ENCODE measurements around the gene SFXN5.

The SFXN5 gene

DNA sequence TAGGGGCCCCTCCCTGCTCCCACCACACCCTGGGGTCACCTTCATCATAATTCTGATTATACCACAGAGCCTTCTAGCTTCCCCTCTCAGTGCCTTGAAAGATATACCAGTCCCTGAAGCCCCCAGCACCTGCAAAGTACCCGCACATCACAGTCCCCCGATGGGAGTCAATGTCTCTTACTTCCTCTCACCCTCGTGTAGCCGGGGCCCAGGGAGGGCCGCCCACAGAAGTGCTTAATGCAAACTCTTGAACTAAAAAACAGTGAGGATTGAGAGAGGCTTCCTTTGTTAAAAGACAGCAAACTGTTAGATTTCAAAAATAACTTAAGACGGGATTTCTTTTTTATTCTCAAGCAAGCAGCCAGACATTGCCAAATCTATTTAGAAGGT, 76.5 kb downstream of the SFXN5 start:
- no peak for TF ChIP-seq JUND (IDR thresholded peaks at IDR 0.05; ENCODE audit: low read depth)
- DNase-seq (ENCODE audit: low read depth in 1 of 2, low spot score in 1 of 2) = no peak
- in situ Hi-C loops (cut with HindIII; ENCODE audit: low pct_unique_long_range_greater_than_20kb, low sequenced_read_pairs) = no loop called here

DNA sequence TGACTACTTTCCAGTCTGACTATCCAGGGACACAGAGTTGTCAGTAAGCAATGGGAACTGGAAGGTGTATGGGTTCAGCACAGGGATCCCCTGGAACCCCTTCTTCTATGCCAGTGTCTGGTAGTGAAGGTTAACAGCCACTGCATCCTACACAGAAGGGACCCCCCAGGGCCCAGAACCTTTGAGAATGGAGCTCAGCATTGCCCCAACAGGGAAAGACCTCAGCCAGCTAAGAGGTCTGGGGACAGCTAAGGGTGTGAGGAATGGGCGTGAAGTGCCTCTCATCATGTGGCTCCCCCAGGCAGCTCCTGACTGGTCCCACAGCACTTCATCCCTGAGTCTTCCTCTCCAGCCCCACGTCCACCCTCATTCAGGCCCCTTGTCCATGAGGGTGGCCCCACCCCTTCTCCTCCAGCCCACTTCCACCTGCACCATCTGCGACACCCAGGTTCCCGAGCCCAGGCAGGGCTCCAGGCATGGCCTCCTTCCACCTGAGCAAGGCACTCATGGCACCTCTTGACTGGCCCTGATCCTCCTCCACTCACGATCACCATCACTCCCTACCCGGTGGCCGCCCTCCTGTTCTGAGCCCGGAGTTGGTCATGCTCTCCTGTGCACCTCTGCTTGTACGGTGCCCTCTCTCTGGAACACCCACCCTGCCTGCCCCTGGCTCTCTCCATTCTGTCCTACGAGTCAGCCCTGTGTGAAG, 77.1 kb downstream of the SFXN5 start:
- no peak for TF ChIP-seq JUND (IDR thresholded peaks at IDR 0.05; ENCODE audit: low read depth)
- in situ Hi-C loops (cut with HindIII; ENCODE audit: low pct_unique_long_range_greater_than_20kb, low sequenced_read_pairs) = no loop called here
- no peak for DNase-seq (ENCODE audit: low read depth in 1 of 2, low spot score in 1 of 2)

DNA sequence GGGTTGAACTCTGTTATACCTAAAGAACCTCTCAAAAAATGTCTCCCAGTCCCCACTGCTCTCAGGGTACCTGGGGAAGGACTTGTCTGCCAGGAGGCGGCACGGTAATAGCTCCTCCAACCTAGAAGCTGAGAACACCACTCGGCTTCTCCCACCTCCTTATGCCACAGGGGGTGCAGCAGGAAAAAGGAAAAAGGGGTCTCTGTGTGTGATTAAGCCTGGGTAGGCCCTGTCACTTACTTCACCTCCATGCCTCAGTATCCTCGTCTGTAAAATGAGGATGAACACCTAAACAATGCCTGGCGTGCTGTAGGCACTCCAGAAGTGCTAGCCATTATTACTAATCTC, 77.6 kb downstream of the SFXN5 start:
- no peak for TF ChIP-seq JUND (IDR thresholded peaks at IDR 0.05; ENCODE audit: low read depth)
- no peak for DNase-seq (ENCODE audit: low read depth in 1 of 2, low spot score in 1 of 2)
- in situ Hi-C loops (cut with HindIII; ENCODE audit: low pct_unique_long_range_greater_than_20kb, low sequenced_read_pairs) = no loop called here

DNA sequence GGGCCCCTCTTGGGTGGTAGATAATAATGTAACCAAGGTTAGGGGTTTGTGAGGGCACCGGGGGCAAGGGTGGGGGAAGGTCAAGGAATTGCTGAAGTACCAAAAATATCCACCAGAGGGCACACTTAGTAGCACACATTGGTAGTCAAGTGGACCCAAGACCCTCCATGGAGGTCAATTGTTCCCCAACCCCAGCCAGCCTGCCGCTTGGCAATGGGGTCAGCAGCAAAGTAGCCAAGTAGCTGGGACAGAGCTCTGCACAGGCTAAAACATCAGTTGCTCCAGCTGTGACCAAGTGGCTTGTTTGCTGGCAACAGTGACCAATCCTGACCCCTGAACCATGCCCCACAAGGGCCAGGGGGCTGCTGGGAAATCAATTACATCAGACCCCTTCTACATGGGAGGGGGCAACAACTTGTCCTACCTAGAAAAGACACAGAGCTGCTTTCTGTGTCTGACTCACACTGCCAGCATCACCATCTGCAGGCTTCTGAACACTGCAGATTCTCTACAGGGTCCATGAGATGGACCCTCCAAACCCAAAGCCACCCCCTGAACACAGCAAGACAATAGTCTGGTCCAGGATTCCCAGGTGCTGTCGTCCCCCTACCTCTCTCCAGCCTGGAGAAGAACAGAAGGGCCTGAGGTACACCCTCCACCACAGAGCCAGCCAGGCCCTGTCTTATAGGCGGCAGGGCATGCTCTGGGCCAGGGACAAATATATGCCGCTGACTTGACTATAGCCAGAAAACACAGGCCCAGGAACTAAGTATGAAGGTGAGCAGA, 78.2 kb downstream of the SFXN5 start:
- peak; percentile 35 to 37 for DNase-seq (ENCODE audit: low read depth in 1 of 2, low spot score in 1 of 2)
- TF ChIP-seq JUND (IDR thresholded peaks at IDR 0.05; ENCODE audit: low read depth) = no peak
- in situ Hi-C loops (cut with HindIII; ENCODE audit: low pct_unique_long_range_greater_than_20kb, low sequenced_read_pairs) = no loop called here

DNA sequence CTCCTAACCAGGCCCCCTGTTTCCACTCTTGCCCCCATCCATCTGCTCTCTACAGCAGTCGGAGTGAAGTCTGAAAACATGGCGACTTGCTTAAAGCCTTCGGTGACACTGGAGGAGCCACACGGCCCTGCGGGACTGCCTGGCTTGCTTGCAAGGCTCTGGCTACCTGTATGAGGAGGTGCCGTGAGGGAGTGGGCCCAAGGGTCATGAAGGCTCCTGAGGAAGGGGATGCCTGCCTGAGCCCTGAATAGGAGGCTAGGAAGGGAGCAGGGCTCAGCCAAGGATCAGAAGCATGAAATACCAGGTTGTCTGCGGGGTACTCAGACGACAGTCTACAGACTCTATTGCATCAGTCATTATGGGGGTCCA, 78.8 kb downstream of the SFXN5 start:
- TF ChIP-seq JUND (IDR thresholded peaks at IDR 0.05; ENCODE audit: low read depth) = no peak
- in situ Hi-C loops (cut with HindIII; ENCODE audit: low pct_unique_long_range_greater_than_20kb, low sequenced_read_pairs) = no loop called here
- no peak for DNase-seq (ENCODE audit: low read depth in 1 of 2, low spot score in 1 of 2)

DNA sequence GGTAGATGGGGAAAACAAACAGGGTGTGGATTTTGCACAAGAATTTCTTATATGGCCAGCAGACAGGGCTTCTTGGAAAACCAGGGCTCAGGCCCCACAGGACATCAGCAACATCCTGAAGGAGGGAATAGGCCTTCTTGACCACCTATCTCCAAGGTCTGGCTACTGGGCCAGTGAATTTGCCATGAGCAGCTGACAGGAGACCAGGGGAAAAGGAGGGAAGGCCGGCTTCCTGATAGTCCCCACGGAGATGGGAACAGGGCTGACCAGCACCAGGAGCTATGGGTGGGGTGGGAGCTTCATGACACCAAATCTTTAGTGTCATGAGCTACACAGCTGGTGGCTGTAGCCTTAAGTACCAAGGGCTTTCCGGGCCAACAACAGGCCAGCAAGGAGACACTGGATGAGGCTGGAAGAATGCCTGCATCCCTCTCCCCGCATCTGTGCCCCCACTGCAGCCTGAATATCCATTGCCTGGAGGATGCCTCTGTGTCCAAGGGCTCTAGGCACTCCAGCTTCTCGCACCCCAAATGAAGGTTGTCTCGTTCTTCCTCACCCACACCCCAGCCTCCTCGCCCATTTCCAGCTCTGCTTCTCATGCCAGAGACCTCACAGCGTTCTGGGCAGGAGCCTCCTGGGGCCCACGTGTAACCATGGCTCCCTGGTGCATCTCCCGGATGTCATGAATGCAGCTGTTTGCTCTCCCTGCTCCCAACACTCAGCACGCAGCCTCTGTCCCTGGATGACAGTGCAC, 79.4 kb downstream of the SFXN5 start:
- no peak for TF ChIP-seq JUND (IDR thresholded peaks at IDR 0.05; ENCODE audit: low read depth)
- in situ Hi-C loops (cut with HindIII; ENCODE audit: low pct_unique_long_range_greater_than_20kb, low sequenced_read_pairs) = no loop called here

DNA sequence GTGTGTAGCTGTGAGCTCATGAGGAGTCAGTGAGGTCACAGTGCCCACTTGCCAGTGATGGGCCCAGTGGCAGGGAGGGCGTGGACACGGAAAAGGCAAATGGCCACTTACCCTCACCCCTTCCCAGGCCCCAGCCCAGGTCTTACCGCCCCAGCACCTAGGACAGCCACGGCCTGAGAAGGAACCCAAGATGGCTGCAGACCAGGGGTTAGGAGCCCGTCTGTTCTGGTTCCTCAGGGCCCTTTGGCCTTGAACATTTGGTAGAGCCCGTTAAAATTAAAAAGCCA, 80.1 kb downstream of the SFXN5 start:
- in situ Hi-C loops (cut with HindIII; ENCODE audit: low pct_unique_long_range_greater_than_20kb, low sequenced_read_pairs) = no loop called here
- no peak for TF ChIP-seq JUND (IDR thresholded peaks at IDR 0.05; ENCODE audit: low read depth)
- DNase-seq (ENCODE audit: low read depth in 1 of 2, low spot score in 1 of 2) = no peak

More for the DNA sequence above, 79.4 kb downstream of the SFXN5 start:
- no peak for DNase-seq (ENCODE audit: low read depth in 1 of 2, low spot score in 1 of 2)

DNA sequence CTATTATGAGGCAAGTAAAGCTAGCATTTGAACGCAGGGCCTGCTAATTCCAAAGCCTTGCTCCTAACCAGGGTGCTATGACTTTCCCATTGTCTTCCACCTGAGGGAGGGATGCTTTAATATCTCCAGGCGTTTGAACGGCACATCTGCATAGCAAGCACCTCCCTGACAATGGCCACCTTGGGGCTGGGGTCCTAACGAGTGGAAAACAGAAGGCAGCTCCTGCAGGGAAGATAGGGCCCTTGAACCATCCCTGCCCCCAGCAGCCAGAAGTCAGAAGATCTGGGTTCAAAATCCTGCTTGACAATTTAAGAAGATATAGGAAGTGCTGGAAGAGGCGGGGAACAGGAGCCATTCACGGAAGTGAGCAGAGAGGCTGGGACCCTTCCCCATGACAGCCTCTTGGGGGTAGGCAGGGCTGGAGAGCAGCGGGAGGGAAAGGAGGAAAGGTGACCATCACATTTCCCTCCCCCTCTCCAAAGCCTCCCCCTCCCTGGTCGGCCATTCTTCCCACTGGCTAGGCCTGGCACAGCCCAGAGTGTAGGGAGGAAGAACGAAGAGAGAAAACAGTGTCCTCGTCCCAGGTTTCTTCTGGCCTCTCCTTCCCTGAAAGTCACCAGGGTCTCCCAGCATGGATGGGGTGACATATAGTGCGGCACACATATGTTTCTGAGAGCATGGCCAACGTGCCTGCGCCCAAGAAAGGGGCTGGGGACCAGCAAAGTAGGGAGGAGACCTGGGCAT, 80.6 kb downstream of the SFXN5 start:
- in situ Hi-C loops (cut with HindIII; ENCODE audit: low pct_unique_long_range_greater_than_20kb, low sequenced_read_pairs) = no loop called here
- DNase-seq (ENCODE audit: low read depth in 1 of 2, low spot score in 1 of 2) = no peak
- no peak for TF ChIP-seq JUND (IDR thresholded peaks at IDR 0.05; ENCODE audit: low read depth)

DNA sequence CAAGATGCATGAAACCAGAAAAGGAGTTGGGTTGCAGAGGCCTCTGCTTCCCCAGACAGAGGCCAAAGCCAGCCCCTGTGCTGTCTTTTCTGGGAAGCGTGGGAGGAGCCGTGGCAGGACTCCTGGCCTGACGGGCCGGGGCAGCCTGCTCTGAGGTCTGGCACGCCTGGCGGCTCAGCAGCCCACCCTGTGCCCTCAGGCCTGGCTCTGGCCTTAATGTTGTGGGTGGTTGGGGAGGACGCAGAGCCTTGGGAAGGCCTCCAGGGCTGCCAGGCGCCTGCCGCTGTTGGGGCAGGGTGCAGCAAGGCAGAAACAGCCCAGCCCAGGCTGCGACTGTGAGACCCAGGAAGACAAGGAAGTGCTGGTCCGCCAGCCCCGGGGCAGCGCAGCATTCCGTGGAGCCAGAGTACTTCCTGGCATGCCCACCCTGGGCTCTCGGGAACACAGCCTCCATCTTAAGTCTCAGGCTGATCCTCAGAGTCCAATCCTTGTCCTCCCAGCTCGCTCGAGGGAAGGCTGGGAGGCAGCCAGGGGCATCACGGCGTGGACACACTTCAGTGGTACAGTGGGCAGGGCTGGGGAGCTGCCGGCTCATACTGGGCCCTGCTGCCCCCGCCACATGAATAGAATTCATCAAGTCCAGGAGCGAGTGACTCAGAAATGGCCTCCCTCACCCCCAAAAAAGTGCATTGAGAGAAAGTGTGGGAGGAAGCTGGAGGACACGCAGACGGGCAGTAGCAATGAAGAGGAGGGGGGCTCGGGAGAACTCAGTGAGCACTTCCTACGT, 81.5 kb downstream of the SFXN5 start:
- in situ Hi-C loops (cut with HindIII; ENCODE audit: low pct_unique_long_range_greater_than_20kb, low sequenced_read_pairs) = no loop called here
- no peak for DNase-seq (ENCODE audit: low read depth in 1 of 2, low spot score in 1 of 2)
- no peak for TF ChIP-seq JUND (IDR thresholded peaks at IDR 0.05; ENCODE audit: low read depth)

DNA sequence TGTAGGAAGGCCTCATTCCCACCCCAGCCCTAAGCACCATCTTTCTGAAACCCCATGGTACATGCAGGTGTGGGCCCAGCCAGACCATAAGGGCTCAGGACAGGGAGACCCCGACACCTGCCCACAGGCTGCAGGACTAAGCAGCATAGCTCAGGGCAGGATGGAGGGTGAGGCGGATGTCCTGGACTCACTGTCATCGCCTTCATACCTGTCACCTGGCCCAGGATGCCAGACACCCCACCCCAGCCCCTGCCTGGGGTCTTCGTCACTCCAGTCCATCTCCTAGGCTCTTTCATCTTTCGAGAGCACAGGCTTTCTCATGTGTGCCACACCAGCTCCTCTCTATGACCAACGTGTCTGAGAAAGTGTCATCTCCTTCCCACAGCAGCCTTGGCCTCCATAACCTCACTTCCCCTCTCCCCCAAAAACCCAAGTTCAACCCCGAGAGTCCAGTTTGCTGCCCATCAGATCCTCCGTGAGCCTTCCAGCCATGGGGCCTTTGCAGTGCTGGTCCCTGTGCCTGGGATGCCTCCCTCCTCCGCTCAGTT, 82.7 kb downstream of the SFXN5 start:
- TF ChIP-seq JUND (IDR thresholded peaks at IDR 0.05; ENCODE audit: low read depth) = no peak
- in situ Hi-C loops (cut with HindIII; ENCODE audit: low pct_unique_long_range_greater_than_20kb, low sequenced_read_pairs) = no loop called here
- DNase-seq (ENCODE audit: low read depth in 1 of 2, low spot score in 1 of 2) = no peak

GRCh38 chr2:72988041-72988440, 83.5 kb downstream of the SFXN5 start:
- in situ Hi-C loops (cut with HindIII; ENCODE audit: low pct_unique_long_range_greater_than_20kb, low sequenced_read_pairs) = no loop called here
- DNase-seq (ENCODE audit: low read depth in 1 of 2, low spot score in 1 of 2) = no peak
- no peak for TF ChIP-seq JUND (IDR thresholded peaks at IDR 0.05; ENCODE audit: low read depth)
